NCI-H1694 (cell line): ENCODE measurements around the gene RPA3.

ENCODE experiments used
- DNase-seq: peaks from one replicate; lab custom pipeline; 2025; lab: John Stamatoyannopoulos, UW

Gene RPA3

DNA sequence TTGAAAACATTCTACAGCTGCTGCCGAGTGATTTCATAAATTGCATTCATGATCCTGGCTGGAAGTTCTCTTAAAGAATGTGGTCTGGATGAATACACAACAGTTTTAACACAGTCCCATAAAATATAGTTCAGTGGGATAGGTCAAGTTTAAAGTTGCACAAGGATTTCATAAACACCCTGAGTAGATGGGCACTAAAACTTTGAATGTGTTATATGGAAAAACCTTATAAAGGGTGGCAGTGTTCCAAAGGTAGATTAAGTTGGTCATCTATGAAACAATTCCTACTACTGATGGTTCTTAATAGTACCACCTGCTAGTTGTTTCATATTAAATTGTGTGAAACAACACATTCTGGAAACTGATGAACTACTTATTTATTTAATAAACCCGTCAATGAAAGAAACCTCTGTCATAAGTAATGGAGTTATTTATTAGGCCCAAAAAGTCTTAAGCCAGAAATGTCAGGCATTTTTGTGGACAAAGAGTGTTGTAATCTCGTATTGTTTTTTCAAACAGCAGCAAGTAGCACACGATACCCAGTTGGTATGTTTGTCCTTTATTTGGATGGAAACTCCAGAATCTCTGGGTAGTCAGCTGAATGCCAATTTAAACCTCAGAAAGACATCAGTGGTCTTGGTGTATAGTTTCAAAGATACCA is 14.3 kb upstream of the RPA3 start:
- DNase-seq, result no peak

DNA sequence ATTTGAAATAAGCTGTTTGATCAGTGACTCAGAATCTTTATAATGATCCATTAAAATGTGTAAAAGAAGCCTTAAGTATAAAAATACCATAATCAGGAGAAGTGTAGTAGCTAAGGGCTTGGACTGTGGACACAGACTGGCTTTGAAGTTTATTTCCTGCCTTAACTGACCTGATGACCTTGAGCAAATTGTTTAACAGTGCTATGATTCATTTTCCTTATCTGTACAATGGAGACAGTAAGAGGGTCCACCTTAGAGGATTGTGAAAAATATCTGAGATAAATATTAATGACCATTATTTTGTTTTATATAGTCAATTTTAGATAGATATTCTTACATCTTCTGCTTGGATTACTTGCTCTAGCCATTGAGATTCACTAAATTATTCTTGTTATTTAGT is 13.3 kb upstream of the RPA3 start:
- DNase-seq, result no peak

DNA sequence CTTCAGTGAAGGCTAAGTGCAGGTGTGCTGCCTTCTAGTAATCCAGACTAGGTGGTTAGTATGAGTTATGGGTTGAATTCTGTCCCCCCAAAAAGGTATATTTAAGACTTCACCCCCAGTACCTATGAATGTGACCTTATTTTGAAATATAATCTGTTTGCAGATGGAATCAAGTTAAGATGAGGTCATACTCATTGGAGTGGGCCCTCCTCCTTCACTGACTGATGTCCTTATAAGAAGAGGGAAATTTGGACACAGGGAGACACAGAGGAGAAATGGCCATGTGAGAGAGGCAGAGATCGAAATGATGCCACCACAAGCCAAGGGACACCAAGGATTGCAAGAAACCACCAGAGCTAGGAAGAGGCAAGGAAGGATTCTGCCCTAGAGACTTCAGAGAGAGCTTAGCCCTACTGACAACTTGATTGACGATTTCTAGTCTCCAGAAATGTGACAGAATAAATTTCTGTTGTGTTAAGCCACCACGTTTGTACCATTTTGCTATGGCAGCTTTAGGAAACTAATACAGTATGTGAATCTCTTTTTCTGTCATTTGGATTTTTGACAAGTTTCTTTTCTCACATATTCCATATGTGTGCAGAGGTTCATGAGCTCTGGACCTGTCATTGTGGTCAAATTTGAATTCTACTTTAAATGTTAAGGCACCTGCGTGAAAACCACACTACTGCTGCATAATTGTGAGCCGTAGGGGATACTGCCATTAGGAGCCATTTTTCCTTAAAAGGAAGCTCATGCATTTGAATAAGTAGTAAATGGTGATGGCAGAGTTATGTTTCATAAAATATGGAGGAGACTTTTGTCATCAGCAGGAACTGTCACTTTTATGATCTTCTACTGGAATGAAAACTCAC is 2.6 kb upstream of the RPA3 start:
- DNase-seq, result no peak

DNA sequence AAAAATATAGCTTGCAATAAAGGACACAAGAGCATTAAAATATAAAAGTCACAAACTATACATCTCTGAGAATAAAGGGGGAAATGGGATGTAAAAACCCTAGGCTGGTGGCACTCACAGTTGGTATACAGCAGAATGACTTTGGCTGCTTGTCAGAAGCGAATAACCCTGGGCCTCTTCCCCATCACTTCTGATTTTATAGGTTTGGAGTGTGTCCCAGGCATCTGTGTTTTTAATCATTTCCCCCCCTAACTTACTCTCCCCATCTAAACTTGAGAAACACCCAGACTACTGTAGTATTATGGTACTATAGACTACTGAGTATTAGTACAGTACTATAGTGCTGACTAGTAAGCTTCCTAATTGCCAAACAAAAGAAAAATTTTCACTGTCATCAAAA is 1.8 kb upstream of the RPA3 start:
- DNase-seq, result peak; percentile 70

DNA sequence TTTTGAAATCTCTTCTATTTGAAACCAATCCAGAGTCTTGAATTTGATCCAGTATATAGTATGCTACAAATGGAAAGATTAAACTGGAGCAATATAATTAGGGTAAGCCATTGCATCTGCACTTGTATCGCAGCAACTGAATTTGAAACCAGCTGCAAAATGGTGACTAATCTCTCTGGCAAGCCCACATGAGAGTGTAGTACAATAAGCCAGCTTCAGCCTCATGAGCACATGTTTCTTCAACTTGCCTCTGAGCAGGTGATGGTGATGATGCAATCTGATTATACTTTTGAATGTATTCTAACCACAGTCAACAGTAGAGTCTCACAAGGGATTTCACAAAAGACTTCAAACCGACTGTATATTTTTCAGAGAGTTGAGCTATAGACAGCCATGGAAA is 829 bp upstream of the RPA3 start:
- DNase-seq, result peak; percentile 88

DNA sequence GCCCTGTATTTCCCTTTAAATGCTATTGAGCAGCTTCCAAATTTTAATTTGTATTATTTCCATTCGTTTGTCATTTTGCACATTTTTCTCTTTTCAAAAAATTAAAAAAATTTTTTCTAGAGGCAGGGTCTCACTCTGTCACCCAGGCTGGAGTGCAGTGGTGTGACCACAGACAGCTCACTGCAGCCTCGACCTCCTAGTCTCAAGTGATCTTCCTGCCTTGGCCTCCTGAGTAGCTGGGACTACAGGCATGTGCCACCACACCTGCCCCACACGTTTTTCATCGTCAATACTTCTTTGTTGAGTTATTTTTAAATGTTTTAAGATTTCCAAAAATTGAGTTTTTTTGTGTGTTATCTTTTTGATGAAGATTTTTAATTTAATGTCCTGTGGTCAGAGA is 4.7 kb downstream of the RPA3 start:
- no peak for DNase-seq

DNA sequence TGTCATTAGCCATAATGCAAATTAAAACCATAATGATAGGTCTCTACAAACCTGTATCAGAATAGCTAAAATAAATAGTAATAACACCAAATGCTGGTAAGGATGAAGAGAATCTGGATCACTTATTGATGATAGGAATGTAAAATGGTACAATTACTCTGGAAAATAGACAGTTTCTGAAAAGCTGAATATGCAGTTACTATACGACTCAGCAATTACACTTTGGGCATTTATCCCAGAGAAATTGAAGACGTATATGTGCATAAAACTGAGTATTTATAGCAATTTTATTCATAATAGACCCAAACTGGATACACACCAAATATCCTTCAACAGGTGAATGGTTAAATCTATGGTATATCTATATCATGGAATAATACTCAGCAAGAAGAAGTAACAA is 7.9 kb downstream of the RPA3 start:
- DNase-seq, result no peak

DNA sequence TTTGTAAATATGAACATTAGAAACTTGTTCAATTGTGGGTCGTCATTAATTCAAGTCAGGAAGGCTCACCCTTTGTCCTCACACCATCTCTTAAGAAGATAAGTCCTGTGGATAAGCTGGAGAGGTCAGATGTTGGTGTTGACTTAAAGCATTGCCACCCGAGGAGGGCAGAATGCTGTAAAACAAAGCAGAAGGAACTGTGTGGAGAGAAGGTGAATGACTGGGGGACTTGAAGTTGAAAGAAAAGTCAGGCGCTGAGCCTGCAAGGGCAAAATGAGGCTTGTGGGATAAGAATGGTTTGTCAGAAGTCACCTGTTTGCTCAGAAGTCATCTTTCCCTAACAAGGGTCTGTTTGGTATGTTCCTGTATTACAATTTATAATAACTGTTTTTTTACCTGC is 9.1 kb downstream of the RPA3 start:
- DNase-seq, result no peak

DNA sequence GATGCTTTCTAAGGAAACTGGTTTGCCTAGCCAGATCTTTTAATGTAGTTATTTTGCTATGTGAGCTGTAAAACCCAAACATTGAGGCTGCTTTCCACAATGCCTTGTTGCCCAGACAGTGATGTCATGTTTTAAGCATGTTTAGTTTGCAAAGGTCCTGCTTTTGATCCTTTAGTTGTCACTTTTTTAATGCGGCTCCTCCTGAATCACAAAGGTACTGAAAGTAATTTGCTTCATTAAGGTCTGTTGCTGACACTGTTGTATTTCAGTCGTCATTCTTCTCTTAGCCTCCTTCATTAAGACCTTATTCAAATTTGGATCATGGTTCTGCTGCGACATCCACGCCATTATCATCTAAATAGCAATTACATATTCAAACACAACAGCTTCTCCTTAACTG is 10.6 kb downstream of the RPA3 start:
- peak; percentile 26 for DNase-seq

DNA sequence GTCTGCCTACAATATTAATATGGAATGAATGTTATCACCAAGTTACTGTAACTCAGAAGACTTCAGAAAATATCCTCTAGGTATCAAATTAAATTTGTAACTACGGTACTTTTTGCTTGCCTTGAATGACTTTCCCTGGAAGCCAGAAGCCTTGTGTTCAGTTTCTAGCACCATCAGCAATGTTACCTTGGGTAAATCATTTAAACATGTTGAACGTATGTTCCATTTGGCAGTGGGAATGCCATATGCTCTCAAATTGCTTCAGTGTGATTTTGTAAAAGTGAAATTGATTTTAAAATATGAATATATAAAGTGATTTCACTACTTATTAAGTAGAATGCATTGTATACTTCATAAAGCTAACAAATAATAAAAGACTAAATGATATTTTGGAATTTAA is 11.2 kb downstream of the RPA3 start:
- DNase-seq, result peak; percentile 60

DNA sequence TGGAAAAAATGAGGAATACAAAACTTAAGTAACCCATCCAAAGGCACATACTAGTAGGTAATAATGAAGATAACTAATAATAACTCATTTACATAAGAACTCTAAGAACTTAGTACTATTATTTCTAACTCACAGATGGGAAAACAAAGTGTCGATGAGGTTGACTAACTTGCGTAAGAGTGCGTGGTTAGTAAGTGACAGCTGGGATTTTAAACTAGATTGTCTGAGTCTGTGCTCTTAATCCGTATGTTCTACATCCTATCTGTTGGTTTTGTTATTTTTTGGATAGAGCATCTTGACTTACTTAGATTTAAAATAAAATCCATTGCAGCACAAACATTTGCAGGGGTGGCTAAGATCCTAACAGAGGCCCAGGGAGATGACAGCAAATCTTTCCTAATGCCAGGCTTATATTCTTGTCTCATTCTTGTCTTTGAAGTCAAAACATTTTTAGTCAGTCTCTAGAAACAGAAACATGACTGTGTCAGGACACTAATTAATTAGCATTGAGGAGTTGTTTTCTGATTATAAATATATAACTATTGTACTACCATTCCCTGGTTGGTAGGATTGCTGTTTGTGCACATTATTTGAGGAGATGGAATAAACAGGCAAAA is 11.7 kb downstream of the RPA3 start:
- peak; percentile 53 for DNase-seq

DNA sequence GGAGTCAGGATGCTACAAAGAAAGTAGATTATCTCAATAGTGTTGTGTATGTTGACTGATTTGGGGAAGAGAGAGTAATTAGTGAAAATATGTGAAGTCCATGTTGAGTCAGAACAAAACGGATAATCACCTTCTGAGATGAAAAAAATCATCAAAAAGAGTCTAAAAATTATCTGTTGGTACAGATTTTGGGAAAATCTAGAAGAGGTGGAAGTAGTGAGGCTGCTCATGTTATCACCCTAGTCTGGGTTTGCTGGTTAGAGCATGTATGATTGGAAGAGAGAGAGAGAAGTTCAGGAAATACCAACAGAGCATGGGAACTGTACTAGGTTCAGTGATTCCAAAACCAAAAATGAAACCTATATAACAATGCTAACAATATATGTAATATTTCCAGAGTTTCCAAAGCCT is 12.3 kb downstream of the RPA3 start:
- no peak for DNase-seq

DNA sequence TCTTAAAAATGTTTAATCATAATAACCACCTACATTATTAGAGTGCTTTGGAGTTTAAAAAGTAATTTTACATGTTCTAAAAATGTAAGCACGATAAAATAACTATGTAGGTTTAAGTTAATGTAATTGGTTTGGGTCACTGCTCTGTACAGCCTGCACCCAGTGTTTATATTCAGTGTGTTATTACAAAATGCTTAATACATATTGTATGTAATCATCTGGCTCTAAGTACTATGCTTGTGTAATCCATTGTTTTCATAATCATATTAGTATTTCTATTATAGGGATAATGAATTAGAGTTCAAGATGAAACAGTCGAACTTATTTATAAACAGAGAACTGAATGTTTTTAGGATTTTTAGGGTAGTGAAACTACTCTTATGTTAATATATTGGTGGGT is 13.1 kb downstream of the RPA3 start:
- no peak for DNase-seq

DNA sequence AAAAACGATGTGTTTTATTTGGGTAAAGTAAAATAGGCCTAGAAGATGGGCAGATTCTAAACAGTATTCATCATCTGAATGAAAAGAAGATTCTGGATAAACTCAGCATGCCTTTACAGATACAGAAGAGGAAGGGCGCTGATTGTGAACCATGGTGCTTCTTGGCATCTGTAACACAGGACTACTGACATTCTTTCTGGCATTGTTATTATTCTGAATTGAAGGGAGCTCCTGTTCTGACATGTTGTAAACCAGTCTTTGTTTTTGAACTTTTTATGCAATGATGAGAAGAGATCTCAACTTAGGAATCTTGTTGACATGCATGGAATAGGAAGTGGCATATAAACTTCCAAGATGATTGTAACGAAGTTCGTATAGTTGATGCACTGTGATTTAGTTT is 13.5 kb downstream of the RPA3 start:
- no peak for DNase-seq

DNA sequence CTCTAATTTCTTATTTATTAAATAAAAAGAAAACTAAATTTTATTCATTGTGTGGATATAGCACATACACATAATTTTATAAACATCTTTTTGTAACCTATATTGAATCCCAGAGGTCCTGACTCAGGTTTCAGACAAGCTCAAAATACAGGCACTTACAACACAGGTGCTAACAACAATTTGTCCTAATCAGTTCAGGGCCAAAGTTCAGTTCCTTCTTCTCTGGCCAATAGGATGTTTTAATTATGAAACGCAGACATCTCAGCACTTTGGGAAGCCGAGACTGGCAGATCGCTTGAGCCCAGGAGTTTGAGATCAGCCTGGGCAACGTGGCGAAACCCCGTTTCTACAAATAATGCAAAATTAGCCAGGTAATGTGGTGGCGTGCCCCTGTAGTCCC is 15.0 kb downstream of the RPA3 start:
- DNase-seq, result no peak

DNA sequence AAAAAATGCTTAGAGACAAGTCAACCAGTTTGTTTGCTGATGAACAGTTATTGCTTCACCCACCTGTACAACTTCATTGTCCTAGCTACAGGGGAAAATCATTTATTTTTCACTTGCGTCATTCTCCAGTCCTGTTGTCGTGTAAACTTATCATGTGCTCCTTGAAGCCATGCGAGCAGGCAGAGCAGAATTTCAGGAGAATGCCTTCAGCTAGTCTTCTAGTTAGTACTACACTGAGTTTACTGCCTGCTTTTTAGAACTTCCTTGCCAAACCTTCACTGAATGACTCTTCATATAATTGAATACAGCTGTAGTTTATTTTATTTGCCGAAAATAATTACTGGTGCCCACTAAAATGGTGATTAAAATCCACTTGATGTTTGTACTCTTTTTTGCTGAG is 15.6 kb downstream of the RPA3 start:
- no peak for DNase-seq

DNA sequence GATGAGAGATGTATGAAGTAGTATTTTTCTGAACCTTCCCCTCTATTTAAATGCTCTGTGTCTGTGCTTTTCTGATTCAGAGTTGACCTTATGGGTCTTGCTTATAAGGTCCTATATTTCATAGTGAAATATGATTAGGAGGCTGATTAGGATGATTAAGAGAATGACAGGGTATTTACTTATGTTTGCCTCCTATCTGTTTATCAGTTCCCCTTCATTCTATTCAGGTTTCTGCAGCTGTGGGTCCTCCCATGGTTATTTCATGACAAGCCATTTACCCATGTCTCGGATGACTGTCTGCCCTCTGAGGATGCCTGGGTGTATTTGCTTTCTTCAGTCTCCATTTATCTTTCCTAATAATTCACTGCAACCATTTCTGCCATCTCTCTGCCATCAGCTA is 16.9 kb downstream of the RPA3 start:
- no peak for DNase-seq

DNA sequence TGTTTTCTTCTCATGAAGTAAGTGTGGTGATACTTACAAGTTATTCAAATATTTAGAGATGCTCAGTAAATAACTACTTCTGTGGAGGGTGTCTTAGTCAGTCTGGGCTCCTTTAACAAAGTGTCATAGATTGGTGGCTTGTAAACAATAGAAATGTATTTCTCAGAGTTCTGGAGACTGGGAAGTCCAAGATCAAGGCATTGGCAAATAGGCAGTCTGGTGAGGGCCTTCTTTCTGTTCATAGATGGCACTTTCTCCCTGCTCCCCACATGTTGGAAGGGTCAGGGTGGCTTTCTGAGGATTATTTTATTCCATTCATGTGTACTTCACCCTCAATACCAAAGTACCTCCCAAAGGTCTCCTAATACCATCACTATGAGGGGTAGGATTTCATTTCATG is 18.4 kb downstream of the RPA3 start:
- no peak for DNase-seq

DNA sequence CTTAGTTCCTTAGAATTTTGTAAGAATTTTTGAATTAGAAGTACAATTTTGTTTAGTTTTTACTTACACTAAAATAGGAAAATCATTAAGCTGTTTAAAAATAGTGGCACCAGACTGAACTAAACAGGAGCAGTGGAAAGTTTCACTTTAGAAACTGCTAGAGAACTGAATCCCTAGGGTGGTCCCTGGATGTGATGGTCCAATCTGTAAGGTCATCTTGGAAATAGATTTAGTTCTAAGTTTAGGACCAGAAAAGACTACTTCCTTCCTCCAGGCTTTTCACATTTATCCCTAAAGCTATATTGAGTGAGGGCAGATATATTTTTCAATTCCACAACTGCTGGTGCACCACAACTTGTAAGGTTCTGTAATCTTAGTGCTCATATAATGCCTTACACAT is 19.0 kb downstream of the RPA3 start:
- no peak for DNase-seq

DNA sequence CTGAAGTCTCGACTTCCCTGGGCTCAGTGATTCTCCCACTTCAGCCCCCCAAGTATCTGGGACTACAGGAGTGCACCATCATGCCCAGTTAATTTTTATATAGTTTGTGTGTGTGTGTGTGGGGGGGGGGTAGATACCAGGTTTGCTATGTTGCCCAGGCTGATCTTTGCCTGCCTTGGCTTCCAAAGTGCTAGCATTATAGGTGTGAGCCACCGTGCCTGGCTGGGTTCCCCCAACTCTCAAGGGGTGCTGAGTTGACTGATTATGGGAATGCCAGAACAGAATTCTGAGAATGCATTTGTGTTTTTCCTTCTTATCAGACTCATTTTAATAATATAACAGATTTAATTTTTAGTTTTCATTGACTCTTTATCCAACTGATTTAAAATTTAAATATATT is 19.5 kb downstream of the RPA3 start:
- DNase-seq, result no peak

DNA sequence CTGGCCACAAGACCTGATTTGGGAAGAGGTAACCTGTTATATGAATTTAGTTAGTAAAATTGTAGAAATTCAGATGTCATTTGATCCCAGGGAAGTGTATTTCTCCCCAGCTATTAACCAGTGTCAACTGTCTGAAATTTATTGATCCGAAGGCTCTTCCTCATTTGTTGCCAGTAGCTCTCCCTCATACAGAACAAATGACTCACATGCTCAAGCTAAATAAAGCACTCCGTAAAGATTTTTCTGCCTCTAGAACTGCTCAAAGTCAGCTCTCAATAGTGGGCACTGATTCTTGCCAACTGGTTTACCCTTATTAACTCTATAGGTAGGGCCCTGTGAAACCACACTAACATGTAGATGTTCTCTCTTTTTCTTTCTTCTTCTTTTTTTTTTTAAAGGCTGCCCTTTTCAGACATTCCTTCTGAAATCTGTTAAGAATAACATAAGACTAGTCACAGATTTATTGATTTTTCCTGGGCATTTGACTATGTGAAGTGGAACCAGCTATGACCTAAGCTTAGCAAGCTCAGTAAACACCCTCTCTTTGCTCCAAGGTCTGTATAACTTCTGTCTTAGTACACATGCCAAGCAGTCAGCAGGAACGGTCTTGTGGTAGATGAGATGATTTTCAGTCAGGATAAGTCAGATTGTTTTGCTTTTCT is 21.8 kb downstream of the RPA3 start:
- DNase-seq, result no peak

DNA sequence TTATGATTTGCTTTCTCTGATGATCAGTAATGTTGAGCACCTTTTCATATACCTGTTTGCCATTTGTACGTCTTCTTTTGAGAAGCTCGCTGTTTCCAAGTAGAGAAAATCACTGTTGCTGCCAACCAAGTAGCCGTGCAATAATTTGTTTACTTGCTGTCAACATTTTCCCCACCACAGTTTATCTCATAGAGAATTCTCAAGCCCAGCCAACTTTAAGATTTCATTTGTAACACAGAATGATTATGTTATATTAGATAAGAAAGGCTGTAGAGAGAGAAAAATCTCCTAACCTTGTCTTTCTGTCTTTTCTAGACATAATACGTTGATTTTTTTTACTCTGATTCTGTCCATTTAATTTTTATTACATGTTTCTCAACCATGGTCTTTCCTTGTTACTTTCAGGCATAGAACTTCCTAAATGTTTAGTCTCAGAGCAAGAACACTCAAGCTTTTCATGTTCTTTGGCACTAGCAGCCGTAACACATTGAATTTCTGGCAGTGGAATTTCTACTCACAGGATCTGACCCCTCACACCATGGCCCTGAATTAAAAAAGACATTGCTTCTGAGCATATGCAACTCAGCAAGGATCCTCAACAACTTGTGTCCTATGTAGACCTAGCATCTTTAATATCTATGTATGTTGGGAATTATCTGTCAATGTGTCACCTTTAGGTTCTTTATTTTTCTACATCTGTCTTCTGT is 23.1 kb downstream of the RPA3 start:
- no peak for DNase-seq
